Measurements from ENCODE around the gene DBP.

DNA sequence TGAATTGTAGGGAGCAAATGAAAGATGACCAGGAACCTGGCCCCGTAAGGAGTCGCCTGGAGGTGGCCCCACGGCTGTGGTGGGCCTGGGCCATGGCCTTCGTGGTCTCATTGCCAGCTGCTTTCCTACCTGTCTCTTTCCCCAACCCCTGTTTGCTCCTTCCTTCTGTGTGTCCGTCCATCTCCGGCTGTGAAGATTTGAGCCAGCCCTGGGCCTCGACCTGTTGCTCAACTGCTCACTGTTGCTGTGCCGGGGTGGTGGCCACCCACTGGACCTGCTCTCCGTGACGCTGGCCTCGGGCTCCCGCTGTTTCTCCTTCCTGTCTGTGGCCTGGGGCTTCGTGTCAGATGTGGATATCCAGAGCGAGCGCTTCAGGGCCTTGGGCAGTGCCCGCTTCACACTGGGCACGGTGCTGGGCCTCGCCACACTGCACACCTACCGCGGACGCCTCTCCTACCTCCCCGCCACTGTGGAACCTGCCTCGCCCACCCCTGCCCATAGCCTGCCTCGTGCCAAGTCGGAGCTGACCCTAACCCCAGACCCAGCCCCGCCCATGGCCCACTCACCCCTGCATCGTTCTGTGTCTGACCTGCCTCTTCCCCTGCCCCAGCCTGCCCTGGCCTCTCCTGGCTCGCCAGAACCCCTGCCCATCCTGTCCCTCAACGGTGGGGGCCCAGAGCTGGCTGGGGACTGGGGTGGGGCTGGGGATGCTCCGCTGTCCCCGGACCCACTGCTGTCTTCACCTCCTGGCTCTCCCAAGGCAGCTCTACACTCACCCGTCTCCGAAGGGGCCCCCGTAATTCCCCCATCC, 8.5 kb downstream of the DBP start:
- TF ChIP-seq, protein P1, sequence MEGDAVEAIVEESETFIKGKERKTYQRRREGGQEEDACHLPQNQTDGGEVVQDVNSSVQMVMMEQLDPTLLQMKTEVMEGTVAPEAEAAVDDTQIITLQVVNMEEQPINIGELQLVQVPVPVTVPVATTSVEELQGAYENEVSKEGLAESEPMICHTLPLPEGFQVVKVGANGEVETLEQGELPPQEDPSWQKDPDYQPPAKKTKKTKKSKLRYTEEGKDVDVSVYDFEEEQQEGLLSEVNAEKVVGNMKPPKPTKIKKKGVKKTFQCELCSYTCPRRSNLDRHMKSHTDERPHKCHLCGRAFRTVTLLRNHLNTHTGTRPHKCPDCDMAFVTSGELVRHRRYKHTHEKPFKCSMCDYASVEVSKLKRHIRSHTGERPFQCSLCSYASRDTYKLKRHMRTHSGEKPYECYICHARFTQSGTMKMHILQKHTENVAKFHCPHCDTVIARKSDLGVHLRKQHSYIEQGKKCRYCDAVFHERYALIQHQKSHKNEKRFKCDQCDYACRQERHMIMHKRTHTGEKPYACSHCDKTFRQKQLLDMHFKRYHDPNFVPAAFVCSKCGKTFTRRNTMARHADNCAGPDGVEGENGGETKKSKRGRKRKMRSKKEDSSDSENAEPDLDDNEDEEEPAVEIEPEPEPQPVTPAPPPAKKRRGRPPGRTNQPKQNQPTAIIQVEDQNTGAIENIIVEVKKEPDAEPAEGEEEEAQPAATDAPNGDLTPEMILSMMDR (conservative IDR thresholded peaks at IDR 0.05 in 1 of 2, IDR thresholded peaks at IDR 0.05 in 1 of 2; ENCODE audit: extremely low read depth in 1 of 2, insufficient read depth in 1 of 2, low read depth in 1 of 2, low read length in 2 of 2) = no peak
- TF ChIP-seq EZH2 (IDR thresholded peaks at IDR 0.05; ENCODE audit: borderline replicate concordance, low read length) = no peak

Data from mammary epithelial cell (primary cell).